K562 (cell line): ENCODE measurements around the gene TDRD10. TPM values are rescaled to one million over a fixed set of nuclear protein-coding genes. Genes with fewer than 3 reads are reported as not detected.
A peak's percentile ranks its signal among the peaks of the same experiment; 100 is the strongest.

Experiments
- ETV6 ChIP-seq, 3 experiments: fragments of 150-350 bp in 1 of 3; sonication (generic) in 1 of 3; formaldehyde crosslinking in 1 of 3; IDR thresholded peaks; 2 replicates each; pipeline versions ENCODE4 v1.6.1 to v1.8.0; 2014 to 2022; ENCODE audit warnings: borderline replicate concordance in 2 of 3, low read depth in 2 of 3, antibody characterized with exemption in 1 of 3, low read length in 1 of 3, mild to moderate bottlenecking in 1 of 3, missing genetic modification reagents in 1 of 3
- GATA2 ChIP-seq: sonication (generic); formaldehyde crosslinking; IDR thresholded peaks from 2 replicates; pipeline ENCODE4 v1.4.0; 2020; ENCODE audit warnings: mild to moderate bottlenecking, missing genetic modification reagents
- TCF15 ChIP-seq: fragments of 250-450 bp; sonication (Bioruptor Pico); IDR thresholded peaks from 2 replicates; pipeline ENCODE4 v1.8.0; 2022; ENCODE audit warnings: moderate library complexity, mild to moderate bottlenecking, inconsistent platforms
- THRA ChIP-seq: fragments of 450-650 bp; IDR thresholded peaks from 2 replicates; pipeline ENCODE4 v1.6.1; 2017; ENCODE audit warnings: mild to moderate bottlenecking, moderate library complexity
- ZBTB40 ChIP-seq, 2 experiments: fragments of 450-650 bp in 1 of 2; sonication (generic) in 1 of 2; formaldehyde crosslinking in 1 of 2; IDR thresholded peaks; 2 replicates each; pipeline versions ENCODE4 v1.7.1 to v1.9.0; 2016 to 2022; ENCODE audit warnings: inconsistent platforms in 1 of 2, mild to moderate bottlenecking in 1 of 2, missing genetic modification reagents in 1 of 2
- ZNF239 ChIP-seq: fragments of 250-450 bp; sonication (Bioruptor Pico); IDR thresholded peaks from 2 replicates; pipeline ENCODE4 v1.4.0; 2020; ENCODE audit warnings: mild to moderate bottlenecking
- polyA plus RNA-seq, 8 experiments: library from polyadenylated mRNA; depleted of rRNA in 4 of 8; stranded (reverse) in 5 of 8; unstranded in 3 of 8; fragments of >200 nt; fragmentation: Nextera tagmentation in 2 of 8; fragmentation: Illumina TruSeq in 1 of 8; extraction: Ambion mirVana in 2 of 8; extraction: Trizol in 1 of 8; gene quantifications; 2 replicates each; pipeline versions ENCODE4 v1.2.1 to v1.2.3, GENCODE V29; 2011 to 2014; ENCODE audit warnings: inconsistent platforms in 1 of 8, missing spikeins in 1 of 8
- total RNA-seq, 7 experiments: library from RNA; depleted of rRNA in 6 of 7; stranded (reverse); fragments of >200 nt in 6 of 7; fragmentation: Illumina TruSeq in 2 of 7; extraction: Trizol in 2 of 7; gene quantifications; 2 replicates each; pipeline versions ENCODE4 v1.2.1 to v1.2.3, GENCODE V29; 2011 to 2021; ENCODE audit warnings: low replicate concordance in 1 of 7

TDRD10 gene
- total and polyA plus RNA-seq, 9 of the 15 experiments (the other 6 are each of a cell fraction or from before 2014, with no cell fraction given) = not detected

GRCh38 chr1:154497026-154497806 lies 4.8 kb upstream of the TDRD10 start (continued):
- TF ChIP-seq ZBTB40 (IDR thresholded peaks at IDR 0.05) (0 out of 2 replicates have a peak, but pooled peaks have one; percentile 25), ZBTB40 (CRISPR knock-in tag; IDR thresholded peaks at IDR 0.05) (no peak), THRA (no peak), GATA2 (peak; percentile 82), ETV6 (IDR thresholded peaks at IDR 0.05; ENCODE audit: borderline replicate concordance in 1 of 2, low read depth in 2 of 2, low read length in 1 of 2) (peak; percentile 82 to 96; a peak in 3 of 4 replicates), ETV6 (CRISPR knock-in tag; IDR thresholded peaks at IDR 0.05; ENCODE audit: borderline replicate concordance) (no peak), TCF15 (CRISPR knock-in tag) (no peak), ZNF239 (CRISPR knock-in tag) (no peak)
